OCI-LY3 (cell line): Measurements from ENCODE around the gene SNW1.

Experiments used
- CTCF ChIP-seq: fragments of 200-600, 300-600 bp; sonication (generic); IDR thresholded peaks from 2 replicates; pipeline ENCODE4 v1.5.1; 2014; ENCODE audit warnings: antibody characterized with exemption, low read length, low read depth
- EZH2phosphoT487 ChIP-seq: fragments of 200-600 bp; shearing (Covaris generic); IDR thresholded peaks from 2 replicates; pipeline ENCODE4 v1.6.1; 2018; ENCODE audit warnings: antibody characterized with exemption, mixed run types, low read depth

- TF ChIP-seq CTCF (no peak), EZH2phosphoT487 (no peak)
Observed at GRCh38 chr14:77674931-77675330, 86.0 kb downstream of the SNW1 start.
